Liver (tissue), 9 donors: ENCODE results near the gene SLC8A1. TPM values are rescaled to one million over a fixed set of nuclear protein-coding genes. Genes with fewer than 3 reads are reported as not detected.

ENCODE experiments used
- DNase-seq: peaks from one replicate; pipeline ENCODE4 v3.0.0-alpha.2; 2017; ENCODE audit warnings: low spot score
- H3K27ac ChIP-seq, 2 donors: one replicate each; pipeline ENCODE4 v1.7.0; 2013; ENCODE audit warnings: inconsistent platforms in 2 of 2, low read length in 2 of 2, control low read depth in 1 of 2, low read depth in 1 of 2, mild to moderate bottlenecking in 1 of 2
- H3K27me3 ChIP-seq, 4 donors: one replicate each; pipeline versions ENCODE4 v1.6.1 to v1.7.0; 2013; ENCODE audit warnings: low read length in 3 of 4, inconsistent platforms in 1 of 4, mild to moderate bottlenecking in 1 of 4, moderate library complexity in 1 of 4; ENCODE audit not compliant: control insufficient read depth in 4 of 4, insufficient read depth in 4 of 4
- H3K36me3 ChIP-seq, 4 donors: one replicate each; pipeline versions ENCODE4 v1.6.1 to v1.7.0; 2013; ENCODE audit warnings: low read length in 3 of 4, mild to moderate bottlenecking in 3 of 4, low read depth in 1 of 4, moderate library complexity in 1 of 4; ENCODE audit not compliant: control insufficient read depth in 4 of 4, insufficient read depth in 3 of 4
- H3K4me1 ChIP-seq, 4 donors: one replicate each; pipeline versions ENCODE4 v1.6.1 to v1.7.0; 2013; ENCODE audit warnings: low read length in 3 of 4, mild to moderate bottlenecking in 3 of 4, moderate library complexity in 1 of 4; ENCODE audit not compliant: control insufficient read depth in 4 of 4, insufficient read depth in 4 of 4
- H3K4me3 ChIP-seq, 3 donors: one replicate each; pipeline versions ENCODE4 v1.6.1 to v1.7.0; 2013; ENCODE audit warnings: low read length in 3 of 3, control low read depth in 1 of 3, low read depth in 1 of 3, mild to moderate bottlenecking in 1 of 3
- H3K9ac ChIP-seq, 2 donors: one replicate each; pipeline ENCODE4 v1.7.0; 2013; ENCODE audit warnings: low read length in 2 of 2, mild to moderate bottlenecking in 2 of 2, moderate library complexity in 2 of 2, control low read depth in 1 of 2, low read depth in 1 of 2
- H3K9me3 ChIP-seq, 4 donors: one replicate each; pipeline versions ENCODE4 v1.6.1 to v1.7.0; 2013; ENCODE audit warnings: low read length in 3 of 4; ENCODE audit not compliant: control insufficient read depth in 4 of 4
- ATF3 ChIP-seq: IDR thresholded peaks from 2 replicates; pipeline ENCODE4 v1.6.1; 2016; ENCODE audit warnings: antibody characterized with exemption
- CTCF ChIP-seq: fragments of 150-350 bp; IDR thresholded peaks from 2 replicates; pipeline ENCODE4 v1.5.1; 2017; ENCODE audit warnings: improper control_type of control experiment, low read depth, low read length; ENCODE audit not compliant: missing input control
- EGR1 ChIP-seq, 2 donors: IDR thresholded peaks; 2 replicates each; pipeline ENCODE4 v1.6.1; 2016 to 2018; ENCODE audit warnings: antibody characterized with exemption in 2 of 2, low read depth in 2 of 2
- FOXA1 ChIP-seq: IDR thresholded peaks from 2 replicates; pipeline ENCODE4 v1.6.1; 2016; ENCODE audit warnings: antibody characterized with exemption
- FOXA2 ChIP-seq: IDR thresholded peaks from 2 replicates; pipeline ENCODE4 v1.6.1; 2016; ENCODE audit warnings: antibody characterized with exemption
- GABPA ChIP-seq, 2 donors: IDR thresholded peaks in 1 of 2; conservative IDR thresholded peaks in 1 of 2; 2 replicates each; pipeline ENCODE4 v1.6.1; 2016; ENCODE audit warnings: antibody characterized with exemption in 2 of 2, mild to moderate bottlenecking in 1 of 2, moderate library complexity in 1 of 2
- HNF4A ChIP-seq, 2 donors: conservative IDR thresholded peaks; 2 replicates each; pipeline ENCODE4 v1.6.1; 2016; ENCODE audit warnings: antibody characterized with exemption in 2 of 2, mild to moderate bottlenecking in 2 of 2
- HNF4G ChIP-seq: IDR thresholded peaks from 2 replicates; pipeline ENCODE4 v1.6.1; 2016; ENCODE audit warnings: antibody characterized with exemption
- JUND ChIP-seq, 2 donors: IDR thresholded peaks; 2 replicates each; pipeline ENCODE4 v1.6.1; 2016; ENCODE audit warnings: antibody characterized with exemption in 2 of 2
- NR2F2 ChIP-seq: IDR thresholded peaks from 2 replicates; pipeline ENCODE4 v1.6.1; 2016; ENCODE audit warnings: antibody characterized with exemption
- RAD21 ChIP-seq, 2 donors: IDR thresholded peaks; 2 replicates each; pipeline ENCODE4 v1.6.1; 2016; ENCODE audit warnings: antibody characterized with exemption in 2 of 2, mild to moderate bottlenecking in 2 of 2
- REST ChIP-seq: IDR thresholded peaks from 2 replicates; pipeline ENCODE4 v1.6.1; 2016; ENCODE audit warnings: antibody characterized with exemption, mild to moderate bottlenecking
- RXRA ChIP-seq, 2 donors: IDR thresholded peaks; 2 replicates each; pipeline ENCODE4 v1.6.1; 2017 to 2018; ENCODE audit warnings: antibody characterized with exemption in 2 of 2, mild to moderate bottlenecking in 1 of 2
- SP1 ChIP-seq: IDR thresholded peaks from 2 replicates; pipeline ENCODE4 v1.6.1; 2018; ENCODE audit warnings: antibody characterized with exemption, mild to moderate bottlenecking
- TAF1 ChIP-seq: conservative IDR thresholded peaks from 2 replicates; pipeline ENCODE4 v1.6.1; 2016; ENCODE audit warnings: antibody characterized with exemption, mild to moderate bottlenecking
- YY1 ChIP-seq: IDR thresholded peaks from 2 replicates; pipeline ENCODE4 v1.6.1; 2016; ENCODE audit warnings: antibody characterized with exemption, mild to moderate bottlenecking
- ZBTB33 ChIP-seq: IDR thresholded peaks from 2 replicates; pipeline ENCODE4 v1.6.1; 2016; ENCODE audit warnings: antibody characterized with exemption
- WGBS: extraction: QIAGEN DNeasy Blood & Tissue Kit; methylation state at CpG from one replicate; pipeline ENCODE4 v1.1.7; 2013; 5-methylcytosine and 5-hydroxymethylcytosine counted together
- polyA plus RNA-seq, 2 donors: library from polyadenylated mRNA; stranded (reverse) in 1 of 2; unstranded in 1 of 2; fragments of 200-250 nt in 1 of 2; fragments of >200 nt in 1 of 2; fragmentation: Nextera tagmentation in 1 of 2; extraction: Ambion mirVana in 1 of 2; gene quantifications; one replicate each; pipeline versions ENCODE4 v1.2.1 to v1.2.3, GENCODE V29; 2013 to 2015
- total RNA-seq, 2 donors: library from RNA; depleted of rRNA; stranded (reverse); fragments of >200 nt; gene quantifications; one replicate each; pipeline ENCODE4 v1.2.3, GENCODE V29; 2014
- TF ChIP-seq, protein P1 (sequence below): IDR thresholded peaks from 2 replicates; pipeline ENCODE4 v1.6.1; 2016; ENCODE audit warnings: antibody characterized with exemption
- donor health status: healthy.
- donor health status: healthy.
- donor health status: healthy.
- donor health status: healthy.
- donor health status: healthy.

SLC8A1 gene
- total and polyA plus RNA-seq, 4 donors: 1.2 to 18.5 (median 8.2) TPM

- WGBS: 58% methylated on average over 4 of the region's 4 CpGs
- no peaks in the 10 kb centered on the region for H3K36me3 ChIP-seq
- H3K27ac ChIP-seq: no peak overlapping the region
- no peaks in the 10 kb centered on the region for H3K4me1 ChIP-seq
- no peak overlapping the region for H3K4me3 ChIP-seq
- no peaks in the 10 kb centered on the region for H3K27me3 ChIP-seq
- H3K9me3 ChIP-seq: no peaks in the 10 kb centered on the region
- no peak for DNase-seq
- TF ChIP-seq REST: no peak
- TF ChIP-seq FOXA2: no peak
- no peak overlapping the region for H3K9ac ChIP-seq
These were observed 57.9 kb downstream of the SLC8A1 start for GRCh38 chr2:40394031-40394430.

GRCh38 chr2:40388161-40388560 is 63.7 kb downstream of the SLC8A1 start:
- no peaks in the 10 kb centered on the region for H3K4me1 ChIP-seq
- no peaks in the 10 kb centered on the region for H3K9me3 ChIP-seq
- WGBS: 81% methylated on average over 5 of the region's 5 CpGs
- no peak overlapping the region for H3K9ac ChIP-seq
- H3K27me3 ChIP-seq: no peaks in the 10 kb centered on the region
- no peak for TF ChIP-seq HNF4A (conservative IDR thresholded peaks at IDR 0.05)
- TF ChIP-seq ZBTB33: no peak
- TF ChIP-seq YY1: no peak
- no peak for TF ChIP-seq EGR1 (IDR thresholded peaks at IDR 0.05; ENCODE audit: low read depth in 2 of 2)
- TF ChIP-seq REST: no peak
- TF ChIP-seq FOXA2: no peak
- TF ChIP-seq GABPA (IDR thresholded peaks at IDR 0.05 in 1 of 2, conservative IDR thresholded peaks at IDR 0.05 in 1 of 2): no peak
- TF ChIP-seq SP1: no peak
- no peak for TF ChIP-seq JUND (IDR thresholded peaks at IDR 0.05)
- no peak for TF ChIP-seq NR2F2
- TF ChIP-seq ATF3: no peak
- no peak for TF ChIP-seq TAF1
- no peak for TF ChIP-seq FOXA1
- no peak for TF ChIP-seq RXRA (IDR thresholded peaks at IDR 0.05)
- no peak for TF ChIP-seq RAD21 (IDR thresholded peaks at IDR 0.05)
- no peak for TF ChIP-seq HNF4G
- TF ChIP-seq, protein P1, sequence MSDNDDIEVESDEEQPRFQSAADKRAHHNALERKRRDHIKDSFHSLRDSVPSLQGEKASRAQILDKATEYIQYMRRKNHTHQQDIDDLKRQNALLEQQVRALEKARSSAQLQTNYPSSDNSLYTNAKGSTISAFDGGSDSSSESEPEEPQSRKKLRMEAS: no peak
- no peak for TF ChIP-seq CTCF
- H3K4me3 ChIP-seq: no peak overlapping the region
- no peak for DNase-seq
- no peak overlapping the region for H3K27ac ChIP-seq
- no peaks in the 10 kb centered on the region for H3K36me3 ChIP-seq
